Trophoblast cell (in vitro differentiated cells and primary cell): ENCODE data around the gene STARD13.

Experiments
- DNase-seq, 2 donors: peaks; one replicate each; pipeline ENCODE4 v3.0.0-alpha.2; 2016
- H2AFZ ChIP-seq: 2 replicates; pipeline ENCODE4 v1.6.1; 2013; ENCODE audit warnings: low read length, moderate library complexity, mild to moderate bottlenecking; ENCODE audit not compliant: insufficient read depth, poor library complexity
- H2AK5ac ChIP-seq: 2 replicates; pipeline ENCODE4 v1.6.1; 2013; ENCODE audit warnings: mild to moderate bottlenecking, low read length
- H2BK120ac ChIP-seq: 2 replicates; pipeline ENCODE4 v1.6.1; 2013; ENCODE audit warnings: low read length, mild to moderate bottlenecking, moderate library complexity; ENCODE audit not compliant: insufficient read depth, poor library complexity
- H2BK12ac ChIP-seq: 2 replicates; pipeline ENCODE4 v1.6.1; 2013; ENCODE audit warnings: mild to moderate bottlenecking, low read length, moderate library complexity
- H2BK5ac ChIP-seq: 2 replicates; pipeline ENCODE4 v1.6.1; 2013; ENCODE audit warnings: low read length, low read depth, moderate library complexity, mild to moderate bottlenecking; ENCODE audit not compliant: poor library complexity
- H3K14ac ChIP-seq: 2 replicates; pipeline ENCODE4 v1.6.1; 2013; ENCODE audit warnings: mild to moderate bottlenecking, low read length
- H3K18ac ChIP-seq: 2 replicates; pipeline ENCODE4 v1.6.1; 2013; ENCODE audit warnings: mild to moderate bottlenecking, low read length
- H3K23ac ChIP-seq: 2 replicates; pipeline ENCODE4 v1.6.1; 2013; ENCODE audit warnings: low read length
- H3K27ac ChIP-seq: 2 replicates; pipeline ENCODE4 v1.5.1; 2013; ENCODE audit warnings: low read depth, mild to moderate bottlenecking, inconsistent platforms, low read length, moderate library complexity
- H3K27me3 ChIP-seq: 2 replicates; pipeline ENCODE4 v1.6.1; 2013; ENCODE audit warnings: inconsistent platforms, mild to moderate bottlenecking, low read length, moderate library complexity; ENCODE audit not compliant: insufficient read depth
- H3K36me3 ChIP-seq, 2 experiments: 1 replicate in 1 of 2; 2 replicates in 1 of 2; pipeline ENCODE4 v1.6.1; 2013; ENCODE audit warnings: low read length in 2 of 2, mild to moderate bottlenecking in 2 of 2, moderate library complexity in 1 of 2; ENCODE audit not compliant: insufficient read depth in 2 of 2, control insufficient read depth in 1 of 2
- H3K4ac ChIP-seq: 2 replicates; pipeline ENCODE4 v1.6.1; 2013; ENCODE audit warnings: low read depth, mild to moderate bottlenecking, low read length, moderate library complexity
- H3K4me1 ChIP-seq, 2 experiments: 1 replicate in 1 of 2; 2 replicates in 1 of 2; pipeline ENCODE4 v1.6.1; 2013; ENCODE audit warnings: low read length in 2 of 2, mild to moderate bottlenecking in 2 of 2, moderate library complexity in 1 of 2; ENCODE audit not compliant: insufficient read depth in 2 of 2, control insufficient read depth in 1 of 2
- H3K4me2 ChIP-seq: 2 replicates; pipeline ENCODE4 v1.6.1; 2013; ENCODE audit warnings: inconsistent platforms, mild to moderate bottlenecking, low read length, moderate library complexity
- H3K4me3 ChIP-seq: 2 replicates; pipeline ENCODE4 v1.5.1; 2013; ENCODE audit warnings: mild to moderate bottlenecking, low read depth, low read length, inconsistent platforms
- H3K79me1 ChIP-seq: one replicate; pipeline ENCODE4 v1.6.1; 2013; ENCODE audit warnings: low read length
- H3K79me2 ChIP-seq: 2 replicates; pipeline ENCODE4 v1.6.1; 2013; ENCODE audit warnings: low read length, mild to moderate bottlenecking; ENCODE audit not compliant: control insufficient read depth, insufficient read depth, poor library complexity
- H3K9ac ChIP-seq: 2 replicates; pipeline ENCODE4 v1.6.1; 2013; ENCODE audit warnings: mild to moderate bottlenecking, low read length
- H3K9me3 ChIP-seq: 2 replicates; pipeline ENCODE4 v1.6.1; 2013; ENCODE audit warnings: low read depth, mild to moderate bottlenecking, control low read depth, inconsistent platforms, low read length; ENCODE audit not compliant: insufficient read depth
- H4K12ac ChIP-seq: 2 replicates; pipeline ENCODE4 v1.6.1; 2013; ENCODE audit warnings: low read depth, mild to moderate bottlenecking, low read length, moderate library complexity
- H4K8ac ChIP-seq: 2 replicates; pipeline ENCODE4 v1.6.1; 2013; ENCODE audit warnings: low read depth, mild to moderate bottlenecking, low read length, moderate library complexity
- H4K91ac ChIP-seq: one replicate; pipeline ENCODE4 v1.6.1; 2013; ENCODE audit warnings: low read depth, mild to moderate bottlenecking, low read length, moderate library complexity
- WGBS: extraction: QIAGEN DNeasy Blood & Tissue Kit; methylation state at CpG from one replicate; pipeline ENCODE4 v1.1.7; 2013; ENCODE audit warnings: missing lambda C conversion rate; ENCODE audit not compliant: insufficient read length, insufficient coverage; ENCODE audit errors: extremely low coverage; 5-methylcytosine and 5-hydroxymethylcytosine counted together

Gene STARD13

DNA sequence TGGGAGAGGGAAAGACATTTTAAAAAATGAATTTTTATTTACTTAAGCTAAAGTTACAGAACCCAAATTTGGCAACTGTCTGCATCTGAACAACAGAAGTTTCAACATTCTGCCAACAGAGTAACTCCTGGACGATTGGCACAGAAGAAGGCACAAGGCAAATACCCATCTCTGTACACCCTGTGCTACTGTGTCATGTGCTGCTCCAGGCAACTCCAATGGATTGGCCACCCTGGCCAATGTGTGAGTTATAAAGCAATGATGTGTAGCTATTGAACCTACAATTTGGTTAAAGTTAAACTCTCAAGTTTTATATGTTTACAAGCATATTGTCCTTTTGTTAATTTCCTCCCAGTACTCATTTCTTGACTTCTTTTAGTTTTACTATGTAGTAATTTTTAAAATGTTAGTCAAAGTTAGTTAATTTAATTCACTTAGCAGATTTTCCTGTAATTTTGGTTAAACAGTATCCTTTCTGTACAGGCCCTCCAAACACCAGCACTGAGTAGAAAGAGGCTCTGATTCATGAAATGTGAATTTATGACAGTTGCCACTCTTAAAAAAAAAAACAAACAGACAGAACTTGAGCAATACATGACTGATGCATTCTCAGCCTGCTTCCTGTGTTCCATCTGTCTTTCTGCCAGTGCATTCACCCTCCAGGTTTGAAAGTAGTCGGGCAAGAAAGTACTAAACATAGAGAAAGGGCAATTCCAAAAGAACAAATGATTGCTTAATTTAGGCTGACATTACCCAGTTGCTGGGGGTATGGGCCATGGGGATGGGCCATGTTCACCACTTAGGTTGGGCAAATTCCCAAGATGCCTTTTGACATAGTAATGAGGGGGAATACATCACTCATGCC lies 5.9 kb downstream of the STARD13 start:
- peak overlapping the region; percentile 98 for H2BK12ac ChIP-seq
- no peaks in the 10 kb centered on the region for H3K9me3 ChIP-seq
- DNase-seq: peak; percentile 69 to 94
- H3K36me3 ChIP-seq: peaks cover 0 to 2% of the 10 kb centered on the region in 2 experiments
- H3K14ac ChIP-seq: peak overlapping the region; percentile 80
- H3K18ac ChIP-seq: peak overlapping the region; percentile 90
- peak overlapping the region; percentile 82 for H2AK5ac ChIP-seq
- H3K4me2 ChIP-seq: peak overlapping the region; percentile 12
- peaks cover 9% of the 10 kb centered on the region for H3K79me1 ChIP-seq
- H3K4me3 ChIP-seq: no peak overlapping the region
- no peaks in the 10 kb centered on the region for H3K27me3 ChIP-seq
- peak overlapping the region; percentile 98 for H3K27ac ChIP-seq
- H2BK120ac ChIP-seq: peak overlapping the region; percentile 90
- peak overlapping the region; percentile 96 for H2BK5ac ChIP-seq
- peaks cover 2 to 8% of the 10 kb centered on the region in 2 experiments for H3K4me1 ChIP-seq
- H3K9ac ChIP-seq: no peak overlapping the region
- H2AFZ ChIP-seq: no peak overlapping the region
- WGBS: no CpG with 5 or more reads among the region's 2 CpGs
- H3K4ac ChIP-seq: peak overlapping the region; percentile 77
- H4K8ac ChIP-seq: peak overlapping the region; percentile 80
- no peak overlapping the region for H3K23ac ChIP-seq
- H4K12ac ChIP-seq: no peak overlapping the region
- peaks cover 1% of the 10 kb centered on the region for H3K79me2 ChIP-seq
- peak overlapping the region; percentile 96 for H4K91ac ChIP-seq

DNA sequence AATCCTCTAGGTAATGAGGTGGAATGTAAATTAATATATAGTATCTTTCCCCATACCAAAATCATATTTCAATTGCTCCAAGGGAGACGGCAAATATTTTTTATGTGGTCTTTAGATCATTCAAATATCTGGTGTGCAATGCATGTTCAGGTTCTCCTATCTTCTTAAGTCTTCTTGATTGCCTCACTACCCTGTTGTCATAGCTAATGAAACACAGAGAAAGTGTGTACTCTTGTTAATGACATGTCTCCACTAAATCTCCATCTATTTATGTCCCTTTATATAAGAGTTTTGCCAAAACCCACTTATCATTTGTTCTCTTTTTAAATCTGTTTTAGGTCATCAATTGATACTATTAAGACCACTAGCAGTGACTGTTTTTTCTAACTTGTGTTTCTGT lies 6.6 kb downstream of the STARD13 start:
- peaks cover 0 to 2% of the 10 kb centered on the region in 2 experiments for H3K36me3 ChIP-seq
- H4K8ac ChIP-seq: no peak overlapping the region
- H4K91ac ChIP-seq: no peak overlapping the region
- H3K9me3 ChIP-seq: no peaks in the 10 kb centered on the region
- no peak overlapping the region for H2BK5ac ChIP-seq
- no peak overlapping the region for H3K27ac ChIP-seq
- peaks cover 11% of the 10 kb centered on the region for H3K79me1 ChIP-seq
- H2BK12ac ChIP-seq: no peak overlapping the region
- H3K9ac ChIP-seq: no peak overlapping the region
- no peak overlapping the region for H3K14ac ChIP-seq
- no peak overlapping the region for H3K4ac ChIP-seq
- no peak overlapping the region for H3K23ac ChIP-seq
- no CpG with 5 or more reads among the region's 1 CpG for WGBS
- no peak overlapping the region for H3K4me3 ChIP-seq
- H3K18ac ChIP-seq: no peak overlapping the region
- H3K27me3 ChIP-seq: no peaks in the 10 kb centered on the region
- no peak overlapping the region for H2AFZ ChIP-seq
- H3K4me2 ChIP-seq: no peak overlapping the region
- no peak for DNase-seq
- H4K12ac ChIP-seq: no peak overlapping the region
- H3K79me2 ChIP-seq: peaks cover 1% of the 10 kb centered on the region
- H2AK5ac ChIP-seq: no peak overlapping the region
- H3K4me1 ChIP-seq: peaks cover 2 to 8% of the 10 kb centered on the region in 2 experiments
- H2BK120ac ChIP-seq: no peak overlapping the region

DNA sequence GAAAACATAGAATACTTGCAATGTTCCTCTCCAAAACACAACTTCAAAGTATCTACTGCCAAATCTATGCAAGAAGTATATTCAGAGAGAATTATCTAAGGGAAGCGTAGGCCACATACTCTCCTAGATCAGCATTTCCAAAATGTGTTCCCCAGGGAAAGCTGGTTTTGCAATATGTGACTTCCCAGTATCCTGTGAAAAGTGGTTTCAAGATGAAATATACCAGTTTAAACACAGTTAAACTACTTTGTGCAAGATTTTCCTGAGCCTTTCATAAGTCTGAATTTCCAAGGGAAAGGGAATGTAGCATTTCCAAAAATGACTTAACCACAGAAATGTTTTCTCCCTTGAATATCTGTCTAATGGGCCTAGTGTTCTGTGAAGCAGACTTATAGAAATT lies 7.6 kb downstream of the STARD13 start:
- no peak overlapping the region for H2BK5ac ChIP-seq
- no peak overlapping the region for H4K8ac ChIP-seq
- H3K18ac ChIP-seq: no peak overlapping the region
- no peak overlapping the region for H2BK12ac ChIP-seq
- H3K4me2 ChIP-seq: no peak overlapping the region
- WGBS: no CpG with 5 or more reads among the region's 1 CpG
- peak in 1 of 2 donors; percentile 41 for DNase-seq
- no peak overlapping the region for H2AFZ ChIP-seq
- H3K23ac ChIP-seq: no peak overlapping the region
- H3K4me1 ChIP-seq: peaks cover 2 to 8% of the 10 kb centered on the region in 2 experiments
- H3K9me3 ChIP-seq: no peaks in the 10 kb centered on the region
- no peak overlapping the region for H2AK5ac ChIP-seq
- peaks cover 11% of the 10 kb centered on the region for H3K79me1 ChIP-seq
- no peak overlapping the region for H3K14ac ChIP-seq
- no peak overlapping the region for H4K91ac ChIP-seq
- no peak overlapping the region for H2BK120ac ChIP-seq
- H3K9ac ChIP-seq: no peak overlapping the region
- no peak overlapping the region for H4K12ac ChIP-seq
- H3K79me2 ChIP-seq: peaks cover 1% of the 10 kb centered on the region
- no peak overlapping the region for H3K4ac ChIP-seq
- H3K27ac ChIP-seq: peak overlapping the region; percentile 33
- peaks cover 0 to 2% of the 10 kb centered on the region in 2 experiments for H3K36me3 ChIP-seq
- no peaks in the 10 kb centered on the region for H3K27me3 ChIP-seq
- no peak overlapping the region for H3K4me3 ChIP-seq

DNA sequence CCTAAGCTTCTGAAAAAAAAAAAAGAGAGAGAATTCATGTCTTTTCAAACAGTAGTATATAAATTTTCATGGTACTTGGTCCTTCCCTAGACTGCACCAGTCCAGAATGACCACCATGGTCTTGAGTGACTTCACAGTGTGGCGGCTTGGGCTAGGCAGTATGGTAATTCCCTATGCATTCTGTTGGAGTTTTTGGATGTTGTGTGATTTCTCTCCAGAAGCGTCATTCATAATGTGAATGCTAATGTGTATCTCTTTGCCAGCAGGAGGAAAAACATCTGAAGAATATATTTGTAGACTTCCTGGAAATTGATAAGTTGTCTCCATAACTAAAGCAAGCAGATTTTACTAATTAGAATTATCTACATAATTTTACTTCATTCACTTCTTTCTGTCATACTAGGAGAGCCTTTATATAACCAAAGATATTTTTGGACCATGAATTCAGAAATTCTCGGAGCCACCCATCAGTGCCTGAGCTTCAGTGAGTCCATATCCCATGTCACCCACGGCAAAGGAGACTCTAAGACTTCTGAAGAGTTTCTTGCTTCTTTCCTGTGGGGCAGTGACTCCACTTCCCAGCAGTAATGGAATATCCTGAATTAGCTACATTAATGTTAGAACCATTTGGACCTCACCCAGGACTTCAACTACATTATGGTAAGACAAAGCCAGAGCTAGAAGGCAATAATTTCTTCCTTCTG lies 8.4 kb downstream of the STARD13 start:
- no peak overlapping the region for H3K9ac ChIP-seq
- H4K91ac ChIP-seq: peak overlapping the region; percentile 38
- H3K18ac ChIP-seq: no peak overlapping the region
- no peak overlapping the region for H3K23ac ChIP-seq
- H3K9me3 ChIP-seq: no peaks in the 10 kb centered on the region
- H3K4me1 ChIP-seq: peaks cover 2 to 8% of the 10 kb centered on the region in 2 experiments
- H3K79me2 ChIP-seq: peaks cover 1% of the 10 kb centered on the region
- H4K8ac ChIP-seq: no peak overlapping the region
- no CpG with 5 or more reads among the region's 4 CpGs for WGBS
- no peak overlapping the region for H3K14ac ChIP-seq
- H4K12ac ChIP-seq: peak overlapping the region; percentile 65
- no peak for DNase-seq
- H2BK12ac ChIP-seq: peak overlapping the region; percentile 95
- peak overlapping the region; percentile 74 for H2BK5ac ChIP-seq
- no peaks in the 10 kb centered on the region for H3K27me3 ChIP-seq
- H2AFZ ChIP-seq: no peak overlapping the region
- peak overlapping the region; percentile 37 for H2BK120ac ChIP-seq
- no peak overlapping the region for H2AK5ac ChIP-seq
- H3K36me3 ChIP-seq: peaks cover 0 to 2% of the 10 kb centered on the region in 2 experiments
- peaks cover 11% of the 10 kb centered on the region for H3K79me1 ChIP-seq
- H3K4me2 ChIP-seq: no peak overlapping the region
- no peak overlapping the region for H3K4ac ChIP-seq
- no peak overlapping the region for H3K4me3 ChIP-seq
- H3K27ac ChIP-seq: peak overlapping the region; percentile 39
